Suprapubic skin (tissue), 4 donors: ENCODE measurements around the gene QDPR. TPM values are rescaled to one million over a fixed set of nuclear protein-coding genes. Genes with fewer than 3 reads are reported as not detected.

ENCODE experiments used
- DNase-seq, 2 donors: peaks; one replicate each; pipeline ENCODE4 v3.0.0-alpha.2; 2019; ENCODE audit warnings: low spot score in 2 of 2
- H3K27ac ChIP-seq: fragments of 200-600 bp; sonication (generic); one replicate; pipeline ENCODE4 v1.5.1; 2019
- H3K27me3 ChIP-seq: fragments of 200-600 bp; sonication (generic); one replicate; pipeline ENCODE4 v1.5.1; 2019
- H3K36me3 ChIP-seq: fragments of 200-600 bp; sonication (generic); one replicate; pipeline ENCODE4 v1.5.1; 2019
- H3K4me1 ChIP-seq: fragments of 200-600 bp; sonication (generic); one replicate; pipeline ENCODE4 v1.5.1; 2019
- H3K4me3 ChIP-seq: fragments of 200-600 bp; sonication (generic); one replicate; pipeline ENCODE4 v1.5.1; 2019; ENCODE audit warnings: mild to moderate bottlenecking
- H3K9me3 ChIP-seq: fragments of 200-600 bp; sonication (generic); one replicate; pipeline ENCODE4 v1.5.1; 2019
- EP300 ChIP-seq: sonication (generic); formaldehyde crosslinking; IDR thresholded peaks from one replicate; pipeline ENCODE4 v1.6.1; 2017; ENCODE audit warnings: antibody characterized with exemption
- POLR2A ChIP-seq, 2 donors: fragments of 450-650 bp; IDR thresholded peaks; one replicate each; pipeline ENCODE4 v1.6.1; 2017; ENCODE audit warnings: antibody characterized with exemption in 2 of 2, mild to moderate bottlenecking in 2 of 2, moderate library complexity in 2 of 2
- POLR2AphosphoS5 ChIP-seq, 3 donors: sonication (generic); formaldehyde crosslinking; IDR thresholded peaks; one replicate each; pipeline ENCODE4 v1.6.1; 2017; ENCODE audit warnings: antibody characterized with exemption in 3 of 3
- WGBS: methylation state at CpG from one replicate; pipeline ENCODE4 v1.1.5; 2018; 5-methylcytosine and 5-hydroxymethylcytosine counted together
- total RNA-seq, 4 donors: library from RNA; depleted of rRNA; stranded (reverse); fragments of >200 nt; gene quantifications; one replicate each; pipeline ENCODE4 v1.1.0, GENCODE V29; 2016
- TF ChIP-seq, protein P1 (sequence below), 2 donors: fragments of 200-600 bp in 1 of 2; fragments of 450-650 bp in 1 of 2; sonication (generic) in 1 of 2; IDR thresholded peaks; one replicate each; pipeline ENCODE4 v1.5.1; 2016 to 2019; ENCODE audit warnings: antibody characterized with exemption in 2 of 2, mild to moderate bottlenecking in 1 of 2, moderate library complexity in 1 of 2

QDPR gene
- total RNA-seq, 4 donors from 2014 or later: 5.1 to 15.7 (median 9.5) TPM

DNA sequence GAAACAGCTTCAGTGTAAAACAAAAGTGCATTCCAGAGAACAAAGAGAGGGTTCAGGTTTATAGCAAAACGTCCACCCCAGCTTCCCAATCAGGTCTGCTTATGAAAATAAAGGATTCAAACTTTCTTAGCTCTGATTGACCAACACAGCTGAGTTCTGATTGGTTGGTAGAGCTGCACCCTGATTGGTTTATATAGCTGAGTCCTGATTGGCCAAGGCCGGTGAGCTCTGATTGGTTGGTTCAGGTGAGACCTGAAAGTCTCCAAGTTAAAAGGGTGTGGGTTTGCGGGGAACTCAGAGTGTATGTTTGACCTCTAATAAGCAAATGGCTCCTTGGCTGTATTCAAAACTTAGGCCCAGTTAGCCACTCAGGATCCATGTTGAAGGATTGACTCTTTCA, 24.0 kb upstream of the QDPR start:
- no peaks in the 10 kb centered on the region for H3K4me1 ChIP-seq
- no peak overlapping the region for H3K27ac ChIP-seq
- no peaks in the 10 kb centered on the region for H3K9me3 ChIP-seq
- WGBS: 80% methylated on average over 3 of the region's 3 CpGs
- no peak overlapping the region for H3K4me3 ChIP-seq
- H3K27me3 ChIP-seq: peaks cover 4% of the 10 kb centered on the region
- H3K36me3 ChIP-seq: no peaks in the 10 kb centered on the region
- no peak for DNase-seq
- TF ChIP-seq POLR2AphosphoS5 (IDR thresholded peaks at IDR 0.05) (no peak), POLR2A (IDR thresholded peaks at IDR 0.05) (no peak)

DNA sequence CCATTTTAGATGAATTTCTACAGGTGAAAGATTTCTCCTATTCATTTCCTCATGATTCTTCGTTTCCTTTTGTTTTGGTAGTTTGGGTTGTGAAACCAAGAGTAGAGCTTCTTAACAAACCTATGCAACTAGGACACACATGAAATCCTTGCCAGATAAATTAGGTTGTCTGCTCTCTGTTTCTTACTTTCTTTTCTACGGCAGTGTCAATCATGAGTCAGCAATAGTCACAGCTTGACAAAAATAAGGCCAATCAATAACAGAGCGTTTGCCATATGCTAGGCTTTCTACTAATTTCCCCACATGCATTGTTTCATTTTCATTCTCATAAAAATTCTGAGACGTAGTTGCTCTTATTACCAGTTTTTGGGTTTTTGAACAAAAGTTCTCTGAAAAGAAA, 23.4 kb upstream of the QDPR start:
- H3K9me3 ChIP-seq: no peaks in the 10 kb centered on the region
- TF ChIP-seq EP300 (no peak), POLR2AphosphoS5 (IDR thresholded peaks at IDR 0.05) (no peak), POLR2A (IDR thresholded peaks at IDR 0.05) (no peak)
- TF ChIP-seq, protein P1, sequence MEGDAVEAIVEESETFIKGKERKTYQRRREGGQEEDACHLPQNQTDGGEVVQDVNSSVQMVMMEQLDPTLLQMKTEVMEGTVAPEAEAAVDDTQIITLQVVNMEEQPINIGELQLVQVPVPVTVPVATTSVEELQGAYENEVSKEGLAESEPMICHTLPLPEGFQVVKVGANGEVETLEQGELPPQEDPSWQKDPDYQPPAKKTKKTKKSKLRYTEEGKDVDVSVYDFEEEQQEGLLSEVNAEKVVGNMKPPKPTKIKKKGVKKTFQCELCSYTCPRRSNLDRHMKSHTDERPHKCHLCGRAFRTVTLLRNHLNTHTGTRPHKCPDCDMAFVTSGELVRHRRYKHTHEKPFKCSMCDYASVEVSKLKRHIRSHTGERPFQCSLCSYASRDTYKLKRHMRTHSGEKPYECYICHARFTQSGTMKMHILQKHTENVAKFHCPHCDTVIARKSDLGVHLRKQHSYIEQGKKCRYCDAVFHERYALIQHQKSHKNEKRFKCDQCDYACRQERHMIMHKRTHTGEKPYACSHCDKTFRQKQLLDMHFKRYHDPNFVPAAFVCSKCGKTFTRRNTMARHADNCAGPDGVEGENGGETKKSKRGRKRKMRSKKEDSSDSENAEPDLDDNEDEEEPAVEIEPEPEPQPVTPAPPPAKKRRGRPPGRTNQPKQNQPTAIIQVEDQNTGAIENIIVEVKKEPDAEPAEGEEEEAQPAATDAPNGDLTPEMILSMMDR (IDR thresholded peaks at IDR 0.05): no peak
- 74% methylated on average over 4 of the region's 4 CpGs for WGBS
- no peaks in the 10 kb centered on the region for H3K36me3 ChIP-seq
- H3K4me1 ChIP-seq: no peaks in the 10 kb centered on the region
- H3K27me3 ChIP-seq: peaks cover 4% of the 10 kb centered on the region
- no peak overlapping the region for H3K27ac ChIP-seq
- DNase-seq: no peak
- no peak overlapping the region for H3K4me3 ChIP-seq

DNA sequence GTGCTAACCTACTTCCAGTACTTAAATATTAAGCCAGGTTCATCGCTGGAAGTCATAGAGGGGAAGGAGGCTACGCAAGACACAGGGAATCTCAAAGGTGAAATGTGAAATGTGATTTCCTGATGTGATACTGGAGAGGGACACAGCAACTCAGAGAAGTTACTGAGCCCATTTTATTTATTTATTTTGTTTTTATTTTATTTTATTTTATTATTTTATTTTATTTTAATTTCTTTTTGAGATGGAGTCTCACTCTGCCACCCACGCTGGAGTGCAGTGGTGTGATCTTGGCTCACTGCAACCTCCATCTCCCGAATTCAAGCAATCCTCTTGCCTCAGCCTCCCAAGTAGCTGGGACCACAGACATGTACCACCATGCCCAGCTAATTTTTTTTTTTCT, 22.8 kb upstream of the QDPR start:
- H3K4me3 ChIP-seq: no peak overlapping the region
- peaks cover 4% of the 10 kb centered on the region for H3K27me3 ChIP-seq
- no peak overlapping the region for H3K27ac ChIP-seq
- H3K4me1 ChIP-seq: no peaks in the 10 kb centered on the region
- DNase-seq: no peak
- H3K36me3 ChIP-seq: no peaks in the 10 kb centered on the region
- no peaks in the 10 kb centered on the region for H3K9me3 ChIP-seq
- 89% methylated on average over 4 of the region's 4 CpGs for WGBS
- TF ChIP-seq POLR2AphosphoS5 (IDR thresholded peaks at IDR 0.05) (no peak), EP300 (no peak), POLR2A (IDR thresholded peaks at IDR 0.05) (no peak)

DNA sequence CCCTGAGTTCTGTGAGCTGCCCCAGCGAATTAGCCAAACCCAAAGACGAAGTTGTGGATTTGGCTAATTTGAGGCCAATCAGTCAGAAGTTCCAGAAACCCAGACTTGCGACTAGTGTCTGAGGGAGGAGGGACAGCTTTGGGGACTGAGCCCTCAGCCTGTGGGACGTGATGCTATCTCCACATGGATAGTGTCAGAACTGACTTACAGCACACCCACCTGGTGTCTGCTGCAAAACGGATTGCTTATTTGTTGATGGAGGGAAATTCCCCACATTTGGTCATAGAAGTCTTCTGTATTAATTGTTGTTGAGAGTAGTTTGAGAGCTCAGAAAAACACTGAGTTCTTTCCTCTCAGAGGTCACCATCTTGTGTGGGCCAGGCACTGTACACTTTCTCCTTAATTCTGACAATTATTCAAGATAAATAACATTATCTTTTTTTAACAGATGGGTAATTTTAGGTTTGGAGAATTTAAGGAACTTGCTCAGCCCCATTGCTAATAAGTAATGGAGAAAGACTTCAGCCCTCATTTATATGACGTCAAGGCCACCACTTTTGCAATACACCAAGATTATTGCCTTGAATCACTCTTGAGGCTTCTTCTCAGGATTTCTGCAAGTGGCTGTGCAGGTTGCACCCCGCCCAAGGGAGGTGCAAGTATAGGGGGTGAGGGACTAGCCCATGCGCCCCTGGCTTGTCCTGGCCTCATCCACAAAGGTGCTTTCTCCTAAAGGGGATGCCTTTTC, 19.8 kb upstream of the QDPR start:
- Histone ChIP-seq H3K4me1 (no peaks in the 10 kb centered on the region), H3K27me3 (peaks cover 10% of the 10 kb centered on the region), H3K9me3 (no peaks in the 10 kb centered on the region), H3K36me3 (no peaks in the 10 kb centered on the region), H3K4me3 (no peak overlapping the region), H3K27ac (no peak overlapping the region)
- DNase-seq: no peak
- TF ChIP-seq POLR2A (IDR thresholded peaks at IDR 0.05) (no peak), POLR2AphosphoS5 (IDR thresholded peaks at IDR 0.05) (no peak), EP300 (no peak)
- TF ChIP-seq, protein P1 (IDR thresholded peaks at IDR 0.05): no peak
- 58% methylated on average over 8 of the region's 8 CpGs for WGBS

DNA sequence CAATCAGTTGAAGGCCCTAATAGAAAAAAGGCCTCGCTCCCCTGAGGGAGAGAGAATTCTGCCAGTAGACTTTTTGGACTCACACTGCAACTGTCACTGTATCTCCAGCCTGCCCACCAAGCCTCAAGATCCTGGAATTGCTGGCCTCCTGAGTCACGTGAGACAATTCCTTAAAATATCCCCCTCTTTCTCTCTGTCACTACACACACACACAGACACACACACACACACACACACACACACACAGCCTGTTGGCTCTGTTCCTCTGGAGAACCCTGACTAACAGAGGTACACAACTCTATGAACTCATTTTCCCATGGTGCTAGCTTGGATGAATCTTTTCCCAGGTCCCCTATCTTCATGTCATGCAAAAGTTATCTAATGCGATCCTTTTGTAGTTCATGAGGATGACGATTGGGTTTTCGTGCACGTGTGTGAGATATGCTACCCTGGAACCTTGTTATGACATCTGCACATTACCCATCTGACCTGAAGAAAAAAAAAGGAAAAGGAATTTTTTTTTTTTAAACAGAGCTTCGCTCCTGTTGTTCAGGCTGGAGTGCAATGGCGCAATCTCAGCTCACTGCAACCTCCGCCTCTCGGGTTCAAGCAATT, 16.8 kb upstream of the QDPR start:
- no peak for DNase-seq
- no peaks in the 10 kb centered on the region for H3K9me3 ChIP-seq
- H3K27me3 ChIP-seq: peaks cover 17% of the 10 kb centered on the region
- no peaks in the 10 kb centered on the region for H3K36me3 ChIP-seq
- WGBS: 85% methylated on average over 10 of the region's 10 CpGs
- no peak for TF ChIP-seq POLR2A (IDR thresholded peaks at IDR 0.05)
- TF ChIP-seq EP300: no peak
- TF ChIP-seq, protein P1 (IDR thresholded peaks at IDR 0.05): no peak
- no peak for TF ChIP-seq POLR2AphosphoS5 (IDR thresholded peaks at IDR 0.05)
- H3K4me3 ChIP-seq: no peak overlapping the region
- no peak overlapping the region for H3K27ac ChIP-seq
- no peaks in the 10 kb centered on the region for H3K4me1 ChIP-seq

DNA sequence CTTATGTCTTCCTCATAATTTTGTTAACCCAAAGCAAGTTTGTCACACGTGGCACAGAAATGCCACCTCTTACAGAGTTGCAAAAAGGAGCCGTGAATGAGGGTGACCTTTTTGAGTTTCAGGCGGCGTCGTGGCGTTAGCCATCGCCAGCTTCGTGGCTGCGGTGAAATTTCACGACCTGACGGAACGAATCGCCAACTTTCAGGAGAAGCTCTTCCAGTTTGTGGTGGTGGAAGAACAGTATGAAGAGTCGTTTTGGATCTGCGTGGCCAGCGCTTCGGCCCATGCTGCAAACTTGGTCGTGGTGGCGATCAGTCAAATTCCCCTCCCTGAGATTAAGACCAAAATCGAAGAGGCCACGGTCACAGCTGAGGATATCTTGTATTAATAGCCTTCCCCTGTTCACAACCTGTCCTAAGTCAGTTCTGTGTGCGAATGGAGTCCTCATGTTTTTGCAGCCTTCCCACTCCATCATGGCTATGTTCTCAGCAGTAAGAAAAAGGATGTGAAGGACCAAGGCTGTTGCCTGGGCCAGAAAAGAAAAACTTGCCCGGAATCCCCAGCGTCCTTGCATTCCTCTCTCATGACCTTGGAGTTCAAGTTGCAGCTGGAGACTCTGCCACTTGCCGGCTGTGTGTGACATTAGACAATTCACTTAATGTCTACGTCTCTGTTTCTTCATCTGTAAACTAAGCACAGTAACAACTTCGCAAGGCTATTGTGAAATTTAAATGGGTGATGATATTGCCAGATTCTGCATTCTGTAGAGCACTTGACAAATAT, 15.0 kb upstream of the QDPR start:
- no peak overlapping the region for H3K27ac ChIP-seq
- DNase-seq: no peak
- H3K27me3 ChIP-seq: peaks cover 13% of the 10 kb centered on the region
- H3K4me3 ChIP-seq: no peak overlapping the region
- TF ChIP-seq, protein P1 (IDR thresholded peaks at IDR 0.05): no peak
- TF ChIP-seq POLR2AphosphoS5 (IDR thresholded peaks at IDR 0.05): no peak
- no peak for TF ChIP-seq EP300
- no peaks in the 10 kb centered on the region for H3K9me3 ChIP-seq
- H3K36me3 ChIP-seq: no peaks in the 10 kb centered on the region
- 84% methylated on average over 27 of the region's 27 CpGs for WGBS
- no peaks in the 10 kb centered on the region for H3K4me1 ChIP-seq
